AG04450 (cell line): ENCODE results near the gene GP9. TPM values are rescaled to one million over a fixed set of nuclear protein-coding genes. Genes with fewer than 3 reads are reported as not detected.

ENCODE experiments used
- CTCF ChIA-PET: fragments of 300-600, 350-600 bp; formaldehyde crosslinking; extraction: SDS; loops from one replicate; lab custom pipeline; 2022; ENCODE audit warnings: antibody characterized with exemption, inconsistent platforms; lab: Charles Lee
- POLR2A ChIA-PET: fragments of 350-600 bp; formaldehyde crosslinking; extraction: SDS; loops from one replicate; lab custom pipeline; 2021; ENCODE audit warnings: antibody characterized with exemption, inconsistent platforms; lab: Yijun Ruan, JAX
- DNase-seq: peaks from one replicate; pipeline ENCODE4 v3.0.0-alpha.2; 2011; ENCODE audit warnings: low read depth, low spot score
- H3K27ac ChIP-seq: one replicate; pipeline ENCODE4 v1.5.1; 2012; ENCODE audit warnings: low read depth, low read length, control low read depth
- H3K27me3 ChIP-seq: one replicate; pipeline ENCODE4 v1.6.0; 2012; ENCODE audit warnings: low read length; ENCODE audit not compliant: control insufficient read depth, insufficient read depth
- H3K4me3 ChIP-seq: 2 replicates; pipeline ENCODE4 v1.5.1; 2011; ENCODE audit warnings: mild to moderate bottlenecking, low read depth, low read length, control low read depth
- H3K9me3 ChIP-seq: 2 replicates; pipeline ENCODE4 v1.5.1; 2012; ENCODE audit warnings: low read length; ENCODE audit not compliant: control insufficient read depth, insufficient read depth
- polyA plus RNA-seq: library from polyadenylated mRNA; depleted of rRNA; stranded (reverse); fragments of >200 nt; gene quantifications from 2 replicates; pipeline ENCODE4 v1.2.3, GENCODE V29; 2011
- TF ChIP-seq, protein P1 (sequence below): IDR thresholded peaks from 2 replicates; pipeline ENCODE4 v1.5.1; 2011; ENCODE audit warnings: low read depth, low read length, control low read depth, inconsistent platforms

The GP9 gene
- polyA plus RNA-seq, 1 experiment, result not detected

DNA sequence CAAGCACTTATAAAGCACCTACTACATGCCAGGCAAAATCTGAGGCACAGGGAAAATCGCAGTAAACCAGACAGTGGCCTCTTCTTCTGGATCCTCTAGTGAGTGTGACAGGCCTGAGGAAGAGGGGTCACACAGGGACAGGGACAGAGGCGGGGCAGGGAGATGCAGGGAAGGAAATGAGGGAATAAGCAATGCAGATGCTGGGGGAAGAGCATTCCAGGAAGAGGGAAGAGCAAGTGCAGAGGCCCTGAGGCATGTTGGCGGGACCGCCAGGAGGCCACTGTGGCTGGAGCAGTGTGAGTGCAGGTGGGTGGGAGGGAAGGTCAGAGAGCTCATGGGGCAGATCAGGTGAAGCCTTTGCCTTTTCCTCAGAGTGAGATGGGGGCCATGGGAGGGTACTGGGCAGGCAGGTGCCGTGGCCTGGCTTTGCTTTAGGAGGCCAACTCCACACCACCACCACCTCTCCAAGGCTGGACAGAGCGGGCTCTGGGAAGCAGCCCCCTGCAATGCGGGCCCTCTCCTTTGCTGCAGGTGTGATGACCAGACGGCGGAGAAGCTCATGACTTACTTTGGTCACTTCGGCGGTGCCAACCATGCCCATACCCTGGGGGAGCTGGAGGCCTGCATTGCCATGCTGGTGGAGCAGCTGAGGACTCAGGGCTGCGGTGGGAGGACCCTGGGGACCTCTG is 26.8 kb upstream of the GP9 start:
- CTCF ChIA-PET, result interaction anchor here (0.8 kb wide), 1 partner anchor 63 kb away, joined by 3 read pairs; no protein-coding TSS in a partner anchor
- DNase-seq, result no peak
- TF ChIP-seq, protein P1, sequence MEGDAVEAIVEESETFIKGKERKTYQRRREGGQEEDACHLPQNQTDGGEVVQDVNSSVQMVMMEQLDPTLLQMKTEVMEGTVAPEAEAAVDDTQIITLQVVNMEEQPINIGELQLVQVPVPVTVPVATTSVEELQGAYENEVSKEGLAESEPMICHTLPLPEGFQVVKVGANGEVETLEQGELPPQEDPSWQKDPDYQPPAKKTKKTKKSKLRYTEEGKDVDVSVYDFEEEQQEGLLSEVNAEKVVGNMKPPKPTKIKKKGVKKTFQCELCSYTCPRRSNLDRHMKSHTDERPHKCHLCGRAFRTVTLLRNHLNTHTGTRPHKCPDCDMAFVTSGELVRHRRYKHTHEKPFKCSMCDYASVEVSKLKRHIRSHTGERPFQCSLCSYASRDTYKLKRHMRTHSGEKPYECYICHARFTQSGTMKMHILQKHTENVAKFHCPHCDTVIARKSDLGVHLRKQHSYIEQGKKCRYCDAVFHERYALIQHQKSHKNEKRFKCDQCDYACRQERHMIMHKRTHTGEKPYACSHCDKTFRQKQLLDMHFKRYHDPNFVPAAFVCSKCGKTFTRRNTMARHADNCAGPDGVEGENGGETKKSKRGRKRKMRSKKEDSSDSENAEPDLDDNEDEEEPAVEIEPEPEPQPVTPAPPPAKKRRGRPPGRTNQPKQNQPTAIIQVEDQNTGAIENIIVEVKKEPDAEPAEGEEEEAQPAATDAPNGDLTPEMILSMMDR, result no peak

DNA sequence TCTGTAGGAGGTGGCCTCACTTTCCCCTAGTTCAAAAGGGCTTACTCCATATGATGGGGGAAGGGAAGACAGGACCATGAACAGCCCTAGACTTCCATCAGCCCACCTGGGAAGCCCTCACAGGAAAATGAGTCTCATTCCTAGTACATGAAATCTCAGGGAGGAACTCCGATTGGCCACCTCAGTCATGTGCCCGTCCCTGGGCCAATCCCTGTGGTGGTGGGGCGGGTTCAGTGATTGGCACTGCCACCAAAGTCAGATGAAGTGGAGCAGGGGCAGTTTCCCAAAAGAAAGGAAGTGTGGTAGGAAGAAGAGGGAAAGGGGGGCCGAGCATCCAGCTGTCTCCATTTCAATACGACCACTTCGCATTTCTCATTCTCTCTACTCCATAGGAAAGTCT is 25.9 kb upstream of the GP9 start:
- no peak overlapping the region for H3K27ac ChIP-seq
- POLR2A ChIA-PET, result no interaction called here
- CTCF ChIA-PET, result interaction anchor here (0.8 kb wide), 1 partner anchor 64 kb away, joined by 3 read pairs; no protein-coding TSS in a partner anchor

More for the DNA sequence above, 26.8 kb upstream of the GP9 start:
- POLR2A ChIA-PET, result no interaction called here
- H3K27ac ChIP-seq, result no peak overlapping the region
- H3K4me3 ChIP-seq, result no peak overlapping the region
- H3K27me3 ChIP-seq, result peaks cover 36% of the 10 kb centered on the region
- H3K9me3 ChIP-seq, result peaks cover 6% of the 10 kb centered on the region

GRCh38 chr3:129035360-129036221 is 25.0 kb upstream of the GP9 start:
- CTCF ChIA-PET, result interaction anchor here (1.7 kb wide), 1 partner anchor 65 kb away, joined by 6 read pairs; no protein-coding TSS in a partner anchor
- H3K9me3 ChIP-seq, result peaks cover 3% of the 10 kb centered on the region
- no peak overlapping the region for H3K27ac ChIP-seq
- H3K4me3 ChIP-seq, result no peak overlapping the region
- POLR2A ChIA-PET, result no interaction called here
- H3K27me3 ChIP-seq, result peaks cover 44% of the 10 kb centered on the region
- TF ChIP-seq, protein P1, result no peak
- DNase-seq, result no peak

More for the DNA sequence above, 25.9 kb upstream of the GP9 start:
- no peak overlapping the region for H3K4me3 ChIP-seq
- peaks cover 6% of the 10 kb centered on the region for H3K9me3 ChIP-seq
- TF ChIP-seq, protein P1, result no peak
- H3K27me3 ChIP-seq, result peaks cover 44% of the 10 kb centered on the region
- no peak for DNase-seq

- TF ChIP-seq, protein P1, result no peak
- DNase-seq, result no peak
- POLR2A ChIA-PET, result no interaction called here
- no peak overlapping the region for H3K27ac ChIP-seq
- H3K4me3 ChIP-seq, result no peak overlapping the region
- peaks cover 3% of the 10 kb centered on the region; the same call in 1 of the 2 replicates for H3K9me3 ChIP-seq
- CTCF ChIA-PET, result interaction anchor here (1.7 to 3.6 kb wide), 2 partner anchors 17 to 66 kb away, joined by 6 to 21 read pairs; no protein-coding TSS in a partner anchor
- H3K27me3 ChIP-seq, result peaks cover 46% of the 10 kb centered on the region
Measured at GRCh38 chr3:129036222-129037092, 24.1 kb upstream of the GP9 start.
